Measurements from ENCODE around the gene VGLL1.

The VGLL1 gene

GRCh38 chrX:136531951-136532350 lies at the start of gene VGLL1:
Gene VGLL1, plus strand, starts transcription at chrX:136532215. Its CDS starts 3,806 bp downstream, at chrX:136536021.
- no peak for DNase-seq

GRCh38 chrX:136487647-136488046 lies 44.4 kb upstream of the VGLL1 start, which contains the start of gene BRS3:
Gene BRS3, plus strand, starts transcription at chrX:136487947. Its CDS starts 168 bp downstream, at chrX:136488115.
- no peak for DNase-seq

- DNase-seq: no peak
Measured at GRCh38 chrX:136488706-136489105, 43.3 kb upstream of the VGLL1 start.

- DNase-seq: no peak
Measured at GRCh38 chrX:136491832-136492231, 40.2 kb upstream of the VGLL1 start.

- DNase-seq: no peak
Measured at GRCh38 chrX:136493011-136493410, 39.0 kb upstream of the VGLL1 start.

- DNase-seq: no peak
Measured at GRCh38 chrX:136495043-136495442, 37.0 kb upstream of the VGLL1 start.

- DNase-seq: no peak
Measured at GRCh38 chrX:136496186-136496763, 35.7 kb upstream of the VGLL1 start.

GRCh38 chrX:136496764-136497555 lies 35.1 kb upstream of the VGLL1 start:
- DNase-seq: peak; percentile 57 to 82 (median 70)

- peak in 1 of 4 experiments; percentile 8 for DNase-seq
Measured at GRCh38 chrX:136497556-136498052, 34.4 kb upstream of the VGLL1 start, which contains the start of gene HTATSF1. Gene HTATSF1, plus strand, starts transcription at chrX:136497592. Its CDS starts 93 bp downstream, at chrX:136497685.

GRCh38 chrX:136519069-136519468 lies 12.9 kb upstream of the VGLL1 start:
- no peak for DNase-seq

GRCh38 chrX:136523770-136524169 lies 8.2 kb upstream of the VGLL1 start:
- no peak for DNase-seq

GRCh38 chrX:136525738-136526606 lies 6.0 kb upstream of the VGLL1 start:
- DNase-seq: no peak

GRCh38 chrX:136528645-136529315 lies 3.2 kb upstream of the VGLL1 start:
- DNase-seq: no peak

GRCh38 chrX:136529795-136530194 lies 2.2 kb upstream of the VGLL1 start:
- no peak for DNase-seq

- no peak for DNase-seq
Measured at GRCh38 chrX:136534131-136534530, 2.1 kb downstream of the VGLL1 start.

GRCh38 chrX:136538811-136539210 lies 6.8 kb downstream of the VGLL1 start:
- no peak for DNase-seq

- DNase-seq: no peak
Measured at GRCh38 chrX:136540226-136540625, 8.2 kb downstream of the VGLL1 start.

- DNase-seq: no peak
Measured at GRCh38 chrX:136541294-136541693, 9.3 kb downstream of the VGLL1 start.

GRCh38 chrX:136542281-136542680 lies 10.3 kb downstream of the VGLL1 start:
- DNase-seq: no peak

GRCh38 chrX:136546371-136546781 lies 14.4 kb downstream of the VGLL1 start:
- DNase-seq: no peak

GRCh38 chrX:136549226-136549625 lies 17.2 kb downstream of the VGLL1 start:
- no peak for DNase-seq

GRCh38 chrX:136551410-136551809 lies 19.4 kb downstream of the VGLL1 start:
- DNase-seq: no peak
